ENCODE results near the gene TCP11L1. TPM values are rescaled to one million over a fixed set of nuclear protein-coding genes. Genes with fewer than 3 reads are reported as not detected.
"Not testable (repeated sequence)": the region's sequence is repeated elsewhere in the genome, so short reads cannot be mapped to it uniquely, and the experiment has no call there.

TCP11L1 gene
- total RNA-seq, 2 experiments from 2014 or later = 13.1 to 15.0 TPM

DNA sequence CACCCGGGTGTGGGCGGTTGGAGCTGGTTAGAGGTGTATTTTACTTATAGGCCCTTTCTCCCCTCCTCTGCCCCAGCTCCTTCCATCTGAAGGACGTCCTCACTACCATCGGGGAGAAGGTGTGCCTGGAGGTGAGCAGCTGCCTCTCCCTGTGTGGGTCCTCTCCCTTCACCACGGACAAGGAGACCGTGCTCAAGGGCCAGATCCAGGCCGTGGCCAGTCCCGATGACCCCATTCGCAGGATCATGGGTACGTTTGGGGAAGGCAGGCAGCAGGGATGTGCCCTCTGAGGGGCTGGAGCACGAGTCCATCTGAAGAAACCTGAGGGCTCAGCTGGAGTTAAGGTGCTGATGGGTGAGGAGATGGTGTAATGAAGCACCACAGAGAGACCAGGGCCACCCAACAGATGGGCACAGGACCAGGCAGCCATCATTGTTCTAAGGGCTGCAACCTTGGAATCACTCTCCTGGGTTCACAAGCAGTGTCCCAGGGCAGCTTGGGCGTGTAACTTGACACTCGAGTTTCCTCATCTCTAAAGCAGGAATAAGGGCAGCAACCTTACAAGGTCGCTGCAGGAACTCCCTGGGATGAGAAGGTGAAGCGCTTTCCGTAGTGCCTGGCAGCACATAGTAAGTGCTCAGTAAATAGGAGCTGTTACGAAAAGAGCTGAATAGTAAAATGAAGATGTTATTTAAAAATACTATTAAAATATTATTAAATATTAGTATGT, 29.4 kb downstream of the TCP11L1 start:
- Mint-ChIP-seq H3K9me3 (no peaks in the 10 kb centered on the region), H3K36me3 (peaks cover 21% of the 10 kb centered on the region), H3K4me1 (peaks cover 20% of the 10 kb centered on the region), H3K4me3 (no peak overlapping the region), H3K27me3 (no peaks in the 10 kb centered on the region), H3K27ac (no peak overlapping the region)
- DNase-seq = no peak

DNA sequence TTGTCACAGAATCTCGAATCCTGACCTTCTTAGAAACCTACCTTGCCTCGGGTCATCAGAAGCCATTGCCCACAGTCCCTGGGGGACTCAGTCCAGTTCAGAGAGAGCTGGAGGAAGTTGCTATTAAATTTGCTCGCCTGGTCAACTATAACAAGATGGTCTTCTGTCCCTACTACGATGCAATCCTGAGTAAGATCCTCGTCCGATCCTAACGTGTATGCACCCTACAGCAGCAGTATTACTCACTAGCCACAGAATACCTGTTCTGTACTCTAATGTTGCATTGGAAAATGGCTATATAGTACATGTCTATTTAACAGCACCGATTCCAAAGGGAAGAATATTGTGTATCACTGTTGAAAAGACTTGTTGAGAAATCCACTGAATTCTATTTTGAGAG, 33.1 kb downstream of the TCP11L1 start:
- no peak overlapping the region for H3K27ac Mint-ChIP-seq
- DNase-seq = no peak
- H3K4me1 Mint-ChIP-seq = no peaks in the 10 kb centered on the region
- H3K36me3 Mint-ChIP-seq = peaks cover 28% of the 10 kb centered on the region
- H3K4me3 Mint-ChIP-seq = no peak overlapping the region
- H3K27me3 Mint-ChIP-seq = no peaks in the 10 kb centered on the region
- no peaks in the 10 kb centered on the region for H3K9me3 Mint-ChIP-seq

DNA sequence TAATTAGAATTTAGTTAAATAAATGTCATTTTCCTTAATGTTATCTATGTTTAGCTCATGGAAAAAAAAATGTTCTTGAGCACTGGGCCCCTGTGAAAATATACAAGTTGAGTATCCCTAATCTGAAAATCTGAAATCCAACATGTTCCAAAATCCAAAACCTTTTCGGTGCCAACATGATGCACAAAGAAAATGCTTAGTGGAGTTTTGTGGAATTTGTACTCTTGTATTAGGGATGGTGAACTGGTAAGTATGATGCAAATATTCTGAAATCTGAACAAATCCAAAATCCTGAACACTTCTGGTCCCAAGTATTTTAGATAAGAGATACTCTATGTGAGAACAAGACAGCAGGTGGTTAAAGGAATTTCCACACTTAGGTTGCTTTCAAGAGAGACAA, 44.5 kb downstream of the TCP11L1 start:
- H3K4me3 Mint-ChIP-seq = no peak overlapping the region
- no peak for DNase-seq
- peaks cover 13% of the 10 kb centered on the region for H3K36me3 Mint-ChIP-seq
- H3K4me1 Mint-ChIP-seq = no peaks in the 10 kb centered on the region
- H3K9me3 Mint-ChIP-seq = no peaks in the 10 kb centered on the region
- H3K27me3 Mint-ChIP-seq = no peaks in the 10 kb centered on the region
- H3K27ac Mint-ChIP-seq = no peak overlapping the region

DNA sequence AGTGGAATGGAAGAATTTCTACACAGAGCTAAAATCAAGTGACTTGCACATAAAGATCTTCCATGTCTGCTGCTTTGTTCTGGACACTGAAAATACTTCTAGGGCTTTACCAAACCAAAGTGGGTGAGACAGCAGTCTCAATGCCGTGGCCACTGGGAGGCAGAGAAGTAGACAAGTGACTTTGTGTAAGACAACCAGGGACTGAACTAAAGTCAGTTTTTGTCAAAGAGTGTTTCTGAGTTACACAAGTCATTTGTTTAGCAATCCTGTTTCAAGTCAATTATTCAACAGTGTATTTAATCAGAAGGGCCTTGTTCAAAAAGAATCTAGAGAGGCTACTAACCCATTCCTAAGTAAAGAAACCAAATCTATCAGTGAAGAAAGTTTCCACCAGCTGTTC, 46.6 kb downstream of the TCP11L1 start:
- Mint-ChIP-seq H3K4me1 (no peaks in the 10 kb centered on the region), H3K9me3 (no peaks in the 10 kb centered on the region), H3K36me3 (peaks cover 20% of the 10 kb centered on the region), H3K27me3 (no peaks in the 10 kb centered on the region), H3K4me3 (no peak overlapping the region), H3K27ac (no peak overlapping the region)
- no peak for DNase-seq

DNA sequence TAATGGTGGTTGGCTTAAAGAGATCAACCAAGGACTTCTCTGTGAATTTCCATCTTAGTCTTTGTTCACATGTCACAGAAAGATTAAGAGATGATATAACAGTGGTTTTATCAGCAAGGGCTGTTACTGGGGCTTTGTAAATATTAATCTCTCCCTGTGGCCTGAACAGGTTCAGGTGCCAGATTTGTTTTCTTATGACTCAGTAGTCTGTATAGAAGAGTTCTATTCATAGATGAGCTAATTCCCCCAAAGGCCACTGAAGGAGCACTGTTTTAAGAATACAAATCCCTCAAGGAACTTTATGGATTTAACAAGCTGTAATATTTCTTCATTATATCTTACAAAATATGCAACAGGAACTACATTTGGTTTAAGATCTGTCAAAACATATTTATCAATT, 50.4 kb downstream of the TCP11L1 start:
- Mint-ChIP-seq H3K27ac (no peak overlapping the region), H3K9me3 (no peaks in the 10 kb centered on the region), H3K4me1 (no peaks in the 10 kb centered on the region), H3K27me3 (no peaks in the 10 kb centered on the region), H3K4me3 (no peak overlapping the region), H3K36me3 (peaks cover 15% of the 10 kb centered on the region)
- no peak for DNase-seq

DNA sequence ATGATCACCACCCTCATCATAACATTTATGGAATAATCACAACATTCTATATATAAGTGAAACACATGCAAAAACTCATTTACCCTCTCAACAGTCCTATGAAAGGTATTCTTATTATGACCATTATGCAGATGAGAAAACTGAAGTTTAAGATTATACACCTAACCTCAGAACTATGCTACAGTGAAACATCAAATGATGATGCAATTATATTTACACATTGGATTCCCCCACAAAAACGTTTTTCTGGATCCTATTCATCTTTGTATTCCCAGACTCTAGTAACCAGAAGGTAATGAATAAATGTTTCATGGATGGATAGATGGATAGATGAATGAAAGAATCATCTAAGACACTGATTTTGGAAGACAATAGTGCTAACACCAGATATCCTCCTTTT, 54.8 kb downstream of the TCP11L1 start:
- DNase-seq = no peak
- no peak overlapping the region for H3K27ac Mint-ChIP-seq
- H3K27me3 Mint-ChIP-seq = no peaks in the 10 kb centered on the region
- H3K4me3 Mint-ChIP-seq = no peak overlapping the region
- peaks cover 18% of the 10 kb centered on the region for H3K36me3 Mint-ChIP-seq
- no peaks in the 10 kb centered on the region for H3K4me1 Mint-ChIP-seq
- H3K9me3 Mint-ChIP-seq = no peaks in the 10 kb centered on the region

DNA sequence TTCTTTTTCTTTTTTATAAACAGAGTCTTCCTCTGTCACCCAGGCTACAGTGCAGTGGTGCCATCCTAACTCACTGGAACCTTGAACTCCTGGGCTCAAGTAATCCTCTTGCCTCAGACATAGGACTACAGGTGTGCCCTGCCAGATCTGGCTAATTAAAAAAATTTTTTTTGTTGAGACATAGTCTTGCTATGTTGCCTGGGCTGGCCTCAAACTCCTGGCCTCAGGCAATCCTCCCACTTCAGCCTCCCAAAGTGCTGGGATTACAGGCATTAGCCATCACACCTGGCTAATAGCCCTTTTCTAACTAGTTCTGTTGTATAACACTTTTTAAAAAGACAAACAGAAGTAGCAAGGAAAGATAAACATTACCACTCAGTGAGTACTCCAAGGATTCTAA, 64.5 kb downstream of the TCP11L1 start:
- H3K4me1 Mint-ChIP-seq = no peaks in the 10 kb centered on the region
- H3K27me3 Mint-ChIP-seq = no peaks in the 10 kb centered on the region
- no peak for DNase-seq
- peaks cover 11% of the 10 kb centered on the region for H3K36me3 Mint-ChIP-seq
- H3K27ac Mint-ChIP-seq = no peak overlapping the region
- no peak overlapping the region for H3K4me3 Mint-ChIP-seq
- H3K9me3 Mint-ChIP-seq = no peaks in the 10 kb centered on the region

DNA sequence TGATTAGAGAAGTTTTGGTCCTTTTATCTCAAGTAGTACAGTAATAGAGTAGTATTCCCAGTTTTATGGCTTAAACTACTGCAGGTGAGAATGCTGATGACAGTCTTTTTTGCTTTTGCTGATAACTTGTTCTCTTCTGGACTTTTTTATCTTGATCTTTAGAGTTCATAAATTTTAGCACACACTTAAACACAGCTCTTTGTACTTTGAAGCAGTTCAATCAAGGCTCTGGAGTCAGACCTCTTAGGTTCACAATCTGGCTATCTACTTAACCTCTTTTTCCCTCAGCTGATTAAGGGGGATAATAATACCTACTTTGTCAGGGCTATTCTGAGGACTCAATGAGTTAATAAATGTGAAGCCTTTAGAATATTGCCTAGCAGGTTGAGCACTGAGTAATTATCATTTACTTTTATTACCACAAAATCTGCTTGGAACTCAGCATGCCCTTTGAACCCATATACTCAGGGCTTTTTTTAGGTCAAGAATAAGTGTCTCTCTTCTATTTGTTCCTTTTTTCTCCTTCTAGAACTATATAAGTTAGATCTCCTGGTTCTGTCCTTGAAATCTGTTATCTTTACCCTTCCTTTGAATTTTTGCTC, 70.0 kb downstream of the TCP11L1 start:
- Mint-ChIP-seq H3K4me3 (no peak overlapping the region), H3K27ac (no peak overlapping the region), H3K4me1 (no peaks in the 10 kb centered on the region), H3K27me3 (no peaks in the 10 kb centered on the region), H3K9me3 (no peaks in the 10 kb centered on the region), H3K36me3 (peaks cover 7% of the 10 kb centered on the region)
- no peak for DNase-seq

DNA sequence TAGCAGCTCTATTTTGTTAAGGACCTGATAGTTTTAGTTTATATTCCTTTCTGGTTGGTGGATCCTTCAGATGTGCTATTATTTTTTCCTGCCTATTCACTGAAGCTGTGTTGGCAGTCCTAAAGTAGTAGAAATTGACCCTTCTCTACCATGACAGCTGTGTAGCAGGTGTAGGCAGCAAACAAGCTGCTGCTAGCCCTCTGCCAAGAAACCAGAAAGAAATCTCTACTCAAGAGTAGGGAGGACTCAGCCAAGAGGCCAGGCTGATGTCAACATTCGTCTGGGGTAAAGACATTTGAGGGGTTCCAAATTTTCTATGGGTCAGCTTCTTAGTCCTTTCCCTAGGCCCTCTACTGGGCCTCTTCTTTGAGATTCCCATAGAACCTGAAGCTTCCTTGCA, 70.7 kb downstream of the TCP11L1 start:
- DNase-seq = no peak
- H3K4me1 Mint-ChIP-seq = no peaks in the 10 kb centered on the region
- H3K27ac Mint-ChIP-seq = no peak overlapping the region
- no peaks in the 10 kb centered on the region for H3K27me3 Mint-ChIP-seq
- H3K36me3 Mint-ChIP-seq = peaks cover 5% of the 10 kb centered on the region
- H3K4me3 Mint-ChIP-seq = no peak overlapping the region
- H3K9me3 Mint-ChIP-seq = no peaks in the 10 kb centered on the region

DNA sequence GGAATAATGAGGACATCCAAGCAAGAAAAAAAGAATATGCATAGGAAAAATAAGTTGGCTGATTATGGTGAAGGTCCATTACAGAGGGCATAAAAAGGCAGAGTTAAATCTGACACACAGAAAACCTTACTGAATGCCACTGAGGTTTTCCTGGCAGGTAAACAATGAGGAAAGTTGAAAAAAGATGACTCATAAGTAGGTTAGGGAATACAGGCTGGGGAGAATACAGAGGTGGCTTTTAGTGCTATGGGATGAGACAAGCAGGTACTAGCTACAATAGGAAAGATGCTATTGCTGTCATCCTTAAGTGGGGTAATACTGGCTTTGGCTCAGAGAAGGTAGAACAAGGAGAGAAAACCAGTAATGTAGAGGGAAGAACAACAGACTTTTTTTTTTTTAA, 77.2 kb downstream of the TCP11L1 start:
- Mint-ChIP-seq H3K27ac (no peak overlapping the region), H3K4me3 (no peak overlapping the region), H3K27me3 (no peaks in the 10 kb centered on the region), H3K9me3 (no peaks in the 10 kb centered on the region), H3K36me3 (no peaks in the 10 kb centered on the region), H3K4me1 (peaks cover 4% of the 10 kb centered on the region)
- no peak for DNase-seq

DNA sequence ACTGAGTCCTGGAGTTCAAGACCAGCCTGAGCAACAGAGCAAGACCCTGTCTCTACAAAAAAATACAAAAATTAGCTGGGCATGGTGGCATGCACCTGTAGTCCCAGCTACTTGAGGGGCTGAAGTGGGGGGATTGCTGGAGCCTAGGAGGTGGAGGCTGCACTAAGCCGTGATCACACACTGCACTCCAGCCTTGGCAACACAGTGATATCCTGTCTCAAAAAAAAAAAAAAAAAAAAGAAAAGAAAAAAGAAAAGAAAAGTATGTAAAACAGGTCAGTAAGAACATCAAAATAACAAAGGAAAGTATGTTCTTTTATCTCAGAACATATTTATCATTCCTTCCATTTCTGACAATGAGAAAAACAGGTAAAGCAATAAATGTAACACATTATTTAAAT, 83.3 kb downstream of the TCP11L1 start:
- H3K27me3 Mint-ChIP-seq, H3K9me3 Mint-ChIP-seq, DNase-seq, H3K27ac Mint-ChIP-seq, H3K4me3 Mint-ChIP-seq: not testable (repeated sequence)
- H3K36me3 Mint-ChIP-seq = peaks cover 23% of the 10 kb centered on the region
- H3K4me1 Mint-ChIP-seq = peaks cover 23% of the 10 kb centered on the region

Other genes with a start within 250 kb of the TCP11L1 start
- gene CCDC73, start 244.9 kb upstream of the TCP11L1 start, total RNA-seq = under 1 TPM in 1 of 2 experiments, not detected in 1; 0.20 TPM
- gene PRRG4, start 209.6 kb upstream of the TCP11L1 start, total RNA-seq = under 1 TPM; 0.87 to 0.90 TPM
- 10 to 100 TPM; 11.7 to 14.8 TPM for gene QSER1, start 146.8 kb upstream of the TCP11L1 start, total RNA-seq
- 1 to 10 TPM; 3.4 TPM for gene DEPDC7, start 23.7 kb upstream of the TCP11L1 start, total RNA-seq
- 10 to 100 TPM; 38.7 to 45.1 TPM for gene CSTF3, start 121.9 kb downstream of the TCP11L1 start, total RNA-seq
- gene HIPK3, start 217.8 kb downstream of the TCP11L1 start, total RNA-seq = 10 to 100 TPM; 31.3 TPM

Data from activated naive CD8-positive, alpha-beta T cell treated with anti-CD3 and anti-CD28 coated beads for 36 hours (primary cell).